ENCODE results near the gene CEND1. TPM values are rescaled to one million over a fixed set of nuclear protein-coding genes. Genes with fewer than 3 reads are reported as not detected.

The CEND1 gene
- total RNA-seq, 4 donors from 2014 or later = not detected

GRCh38 chr11:783581-784015 lies 6.3 kb downstream of the CEND1 start:
- peak; percentile 17 to 52 for DNase-seq (ENCODE audit: low spot score in 2 of 2)
- Histone ChIP-seq H3K27ac (peak overlapping the region in 3 of 4 donors; percentile 2 to 38 (median 4)), H3K9me3 (no peaks in the 10 kb centered on the region), H3K4me1 (peaks cover 0 to 19% (median 7%) of the 10 kb centered on the region in 4 donors), H3K4me3 (no peak overlapping the region), H3K27me3 (peaks cover 0 to 10% of the 10 kb centered on the region in 2 donors), H3K36me3 (peaks cover 0 to 58% (median 0%) of the 10 kb centered on the region in 3 donors)
- TF ChIP-seq EP300 (IDR thresholded peaks at IDR 0.05) (peak in 1 of 2 donors; percentile 8), POLR2A (IDR thresholded peaks at IDR 0.05) (no peak)
- TF ChIP-seq, protein P1, sequence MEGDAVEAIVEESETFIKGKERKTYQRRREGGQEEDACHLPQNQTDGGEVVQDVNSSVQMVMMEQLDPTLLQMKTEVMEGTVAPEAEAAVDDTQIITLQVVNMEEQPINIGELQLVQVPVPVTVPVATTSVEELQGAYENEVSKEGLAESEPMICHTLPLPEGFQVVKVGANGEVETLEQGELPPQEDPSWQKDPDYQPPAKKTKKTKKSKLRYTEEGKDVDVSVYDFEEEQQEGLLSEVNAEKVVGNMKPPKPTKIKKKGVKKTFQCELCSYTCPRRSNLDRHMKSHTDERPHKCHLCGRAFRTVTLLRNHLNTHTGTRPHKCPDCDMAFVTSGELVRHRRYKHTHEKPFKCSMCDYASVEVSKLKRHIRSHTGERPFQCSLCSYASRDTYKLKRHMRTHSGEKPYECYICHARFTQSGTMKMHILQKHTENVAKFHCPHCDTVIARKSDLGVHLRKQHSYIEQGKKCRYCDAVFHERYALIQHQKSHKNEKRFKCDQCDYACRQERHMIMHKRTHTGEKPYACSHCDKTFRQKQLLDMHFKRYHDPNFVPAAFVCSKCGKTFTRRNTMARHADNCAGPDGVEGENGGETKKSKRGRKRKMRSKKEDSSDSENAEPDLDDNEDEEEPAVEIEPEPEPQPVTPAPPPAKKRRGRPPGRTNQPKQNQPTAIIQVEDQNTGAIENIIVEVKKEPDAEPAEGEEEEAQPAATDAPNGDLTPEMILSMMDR (IDR thresholded peaks at IDR 0.05) = peak; percentile 57 to 76 (median 62)
- WGBS, 2 donors = 11 to 29% methylated on average over 12 to 24 of the region's 24 CpGs

GRCh38 chr11:782264-783174 lies 7.4 kb downstream of the CEND1 start:
- TF ChIP-seq EP300 (IDR thresholded peaks at IDR 0.05) = no peak
- 53 to 74% methylated on average over 21 to 28 of the region's 36 CpGs for WGBS, 2 donors
- H3K4me3 ChIP-seq = no peak overlapping the region
- no peak for DNase-seq (ENCODE audit: low spot score in 2 of 2)
- H3K27me3 ChIP-seq = peaks cover 0 to under 1% of the 10 kb centered on the region in 2 donors
- no peaks in the 10 kb centered on the region for H3K9me3 ChIP-seq
- no peak overlapping the region for H3K27ac ChIP-seq
- H3K4me1 ChIP-seq = peaks cover 0 to 29% (median 12%) of the 10 kb centered on the region in 4 donors
- peaks cover 0 to 57% (median 0%) of the 10 kb centered on the region in 3 donors for H3K36me3 ChIP-seq

DNA sequence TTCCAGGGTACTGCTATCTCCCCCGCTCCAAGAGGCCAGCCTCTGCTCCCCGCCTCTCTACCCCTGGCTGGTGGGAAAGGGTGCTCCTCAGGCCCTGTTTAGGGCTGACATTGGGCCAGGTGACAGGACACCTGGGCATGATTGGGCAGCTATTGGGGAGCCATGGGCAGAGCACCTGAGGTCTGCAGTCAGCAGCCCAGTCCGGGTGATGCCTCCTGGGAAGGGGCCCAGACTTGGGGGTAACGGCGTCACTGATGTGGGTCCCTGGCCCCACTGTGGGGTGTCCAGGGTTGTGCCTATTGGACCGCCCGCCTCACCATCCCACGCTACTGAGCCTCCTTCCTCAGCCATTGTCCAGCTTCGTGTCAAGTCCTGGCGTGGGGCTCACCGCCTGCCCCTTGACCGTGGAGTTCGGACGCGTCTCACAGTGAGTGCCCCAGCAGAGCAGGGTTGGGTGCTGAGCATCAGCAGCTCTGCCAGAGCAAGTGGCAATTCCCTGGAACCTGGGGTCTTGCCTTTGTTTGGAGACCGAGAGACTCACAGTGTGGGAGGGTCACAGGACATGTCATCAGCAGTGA lies 9.8 kb downstream of the CEND1 start:
- Histone ChIP-seq H3K9me3 (no peaks in the 10 kb centered on the region), H3K4me1 (peaks cover 0 to 46% (median 28%) of the 10 kb centered on the region in 4 donors), H3K27ac (no peak overlapping the region), H3K27me3 (no peaks in the 10 kb centered on the region), H3K36me3 (peaks cover 0 to 32% (median 0%) of the 10 kb centered on the region in 3 donors), H3K4me3 (no peak overlapping the region)
- WGBS, 2 donors = 89 to 94% methylated on average over 4 to 13 of the region's 16 CpGs
- no peak for DNase-seq (ENCODE audit: low spot score in 2 of 2)
- TF ChIP-seq POLR2A (IDR thresholded peaks at IDR 0.05) (no peak), EP300 (IDR thresholded peaks at IDR 0.05) (no peak)
- TF ChIP-seq, protein P1 (IDR thresholded peaks at IDR 0.05) = no peak

DNA sequence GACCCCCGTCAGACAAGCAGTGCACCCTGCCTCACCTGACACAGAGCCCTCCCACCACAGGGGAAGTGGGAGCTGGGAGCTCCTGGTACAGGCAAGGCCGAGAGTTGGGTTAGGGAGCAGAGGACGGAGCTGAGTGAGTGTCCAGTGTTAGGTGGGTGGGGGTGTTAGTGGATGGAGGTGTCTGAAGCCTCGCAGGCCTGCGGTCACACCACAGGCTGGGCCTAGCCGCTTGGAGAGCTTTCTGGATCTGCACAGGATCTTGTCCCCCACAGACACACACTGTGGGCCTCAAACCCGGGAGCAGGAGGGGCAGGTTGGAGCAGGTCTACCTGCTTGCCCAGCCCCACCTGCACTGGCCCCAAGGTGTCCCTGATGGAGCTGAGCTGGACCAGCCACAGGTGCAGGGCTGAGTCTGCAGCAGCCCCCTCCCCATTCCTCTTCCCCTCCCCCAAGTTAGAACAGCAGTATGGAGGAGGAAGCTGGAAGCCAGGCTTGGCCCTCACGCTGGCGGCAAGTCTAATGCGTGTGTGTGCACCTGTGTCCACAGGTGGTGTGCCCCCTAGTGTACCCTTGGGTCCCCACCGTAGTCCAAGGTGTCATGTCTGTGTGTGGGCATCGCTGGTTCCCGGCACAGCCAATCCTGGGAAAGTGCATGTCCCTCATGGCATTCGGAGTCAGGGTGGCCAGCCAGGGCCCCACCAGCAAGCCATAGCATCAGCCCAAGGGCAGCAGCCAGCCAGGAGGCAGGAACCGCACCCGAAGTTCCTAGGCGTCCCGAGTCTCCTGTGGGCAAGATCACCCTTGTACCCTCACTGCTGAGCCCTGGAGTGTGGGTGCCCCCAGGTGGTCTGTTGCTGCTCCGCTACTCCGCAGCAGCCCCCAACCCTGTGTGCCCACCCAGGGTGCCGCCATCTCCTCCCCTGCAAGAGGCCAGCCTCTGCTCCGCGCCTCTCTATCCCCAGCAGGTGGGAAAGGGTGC lies 10.6 kb downstream of the CEND1 start:
- no peaks in the 10 kb centered on the region for H3K9me3 ChIP-seq
- no peak overlapping the region for H3K4me3 ChIP-seq
- peaks cover 0 to 54% (median 29%) of the 10 kb centered on the region in 4 donors for H3K4me1 ChIP-seq
- H3K27ac ChIP-seq = no peak overlapping the region
- peaks cover 0 to 27% (median 0%) of the 10 kb centered on the region in 3 donors for H3K36me3 ChIP-seq
- no peak for DNase-seq (ENCODE audit: low spot score in 2 of 2)
- 87 to 90% methylated on average over 17 to 19 of the region's 23 CpGs for WGBS, 2 donors
- H3K27me3 ChIP-seq = no peaks in the 10 kb centered on the region
- TF ChIP-seq, protein P1 (IDR thresholded peaks at IDR 0.05) = no peak
- TF ChIP-seq EP300 (IDR thresholded peaks at IDR 0.05) = no peak
- TF ChIP-seq POLR2A (IDR thresholded peaks at IDR 0.05) = no peak

Measured in tibial nerve (tissue), 4 donors.